ENCODE data around the gene GREB1L.

GREB1L gene

DNA sequence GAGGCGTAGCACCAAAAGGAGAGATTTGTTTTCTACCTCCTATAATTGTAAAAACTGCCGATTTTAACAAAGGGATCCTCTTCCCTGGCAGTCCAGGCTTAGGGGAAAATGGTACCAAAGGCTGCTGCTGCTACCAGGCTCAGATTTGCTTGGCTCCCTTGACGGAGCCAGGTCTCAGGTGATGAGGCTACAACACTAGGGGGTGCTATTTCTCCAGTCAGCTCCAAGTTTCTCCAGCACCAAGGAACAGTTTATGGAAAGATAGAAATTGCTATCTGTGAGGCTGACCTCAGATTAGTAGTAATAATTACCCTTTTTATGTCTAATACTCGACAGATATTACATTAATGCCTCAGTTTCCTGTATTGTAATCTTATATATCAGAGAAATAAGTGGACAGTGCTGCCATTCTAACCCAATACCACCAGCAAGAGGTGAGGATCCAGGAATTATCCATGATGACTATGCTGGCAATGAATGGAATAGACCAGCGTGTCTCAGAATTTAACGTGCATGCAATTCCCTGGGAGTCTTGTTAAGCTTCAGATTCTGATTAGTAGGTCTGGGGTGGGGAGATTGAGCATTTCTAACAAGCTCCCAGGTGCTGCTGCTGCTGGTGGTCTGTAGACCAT is 247.2 kb downstream of the GREB1L start:
- Histone ChIP-seq H3K4me3 (no peak overlapping the region), H3K9ac (no peak overlapping the region), H4K20me1 (no peaks in the 10 kb centered on the region), H3K27ac (no peak overlapping the region), H3K27me3 (no peaks in the 10 kb centered on the region), H3K36me3 (no peaks in the 10 kb centered on the region), H3K9me3 (no peaks in the 10 kb centered on the region), H3K4me1 (no peaks in the 10 kb centered on the region), H3K4me2 (no peak overlapping the region)
- TF ChIP-seq Cebpa-rat (IDR thresholded peaks at IDR 0.05), result no peak

DNA sequence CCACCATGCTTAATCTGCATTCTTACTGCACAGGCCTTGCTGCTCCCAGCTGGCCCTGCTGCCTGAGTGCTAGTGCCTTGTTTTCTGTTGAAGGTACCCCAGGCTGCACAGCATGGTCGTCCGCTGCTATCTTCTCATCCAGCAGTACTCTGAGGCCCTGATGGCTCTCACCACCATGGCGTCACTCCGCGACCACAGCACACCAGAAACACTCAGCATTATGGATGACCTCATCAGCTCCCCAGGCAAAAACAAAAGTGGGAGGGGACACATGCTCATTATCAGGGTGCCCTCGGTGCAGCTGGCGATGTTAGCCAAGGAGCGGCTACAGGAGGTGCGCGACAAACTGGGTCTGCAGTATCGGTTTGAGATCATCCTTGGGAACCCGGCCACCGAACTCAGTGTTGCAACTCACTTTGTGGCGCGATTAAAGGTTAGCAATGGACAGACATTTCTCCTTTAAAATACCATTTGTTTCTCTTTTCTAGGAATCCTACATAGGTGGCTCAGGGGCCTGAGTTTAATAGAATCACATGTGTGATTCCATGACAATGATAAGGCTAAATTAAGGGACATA is 248.0 kb downstream of the GREB1L start:
- no peak overlapping the region for H3K4me2 ChIP-seq
- no peak overlapping the region for H3K27ac ChIP-seq
- no peak overlapping the region for H3K4me3 ChIP-seq
- H3K9me3 ChIP-seq, result no peaks in the 10 kb centered on the region
- no peaks in the 10 kb centered on the region for H4K20me1 ChIP-seq
- no peak overlapping the region for H3K9ac ChIP-seq
- H3K4me1 ChIP-seq, result no peaks in the 10 kb centered on the region
- TF ChIP-seq Cebpa-rat (IDR thresholded peaks at IDR 0.05), result no peak
- H3K36me3 ChIP-seq, result no peaks in the 10 kb centered on the region
- no peaks in the 10 kb centered on the region for H3K27me3 ChIP-seq

DNA sequence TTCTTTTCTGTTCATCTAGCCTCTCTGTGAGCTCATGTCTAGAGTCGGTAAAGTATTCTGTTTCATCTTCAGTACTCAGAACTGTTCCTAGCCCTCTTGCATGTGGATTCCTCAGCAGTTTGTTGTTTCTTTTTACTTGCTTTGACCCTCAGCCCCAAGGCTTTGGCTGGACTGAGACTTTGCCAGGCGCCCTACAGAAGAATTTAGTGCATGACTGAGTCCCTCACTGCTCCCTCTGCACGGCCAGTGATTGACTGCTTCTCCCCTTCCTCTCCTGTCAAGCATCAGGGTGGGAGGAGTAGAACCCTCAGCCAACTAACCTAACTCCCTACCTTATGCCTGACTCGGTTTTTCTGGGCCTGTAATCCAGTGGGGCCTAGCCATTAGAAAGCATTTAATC is 248.7 kb downstream of the GREB1L start:
- Histone ChIP-seq H3K9me3 (no peaks in the 10 kb centered on the region), H3K4me3 (no peak overlapping the region), H3K4me1 (no peaks in the 10 kb centered on the region)

DNA sequence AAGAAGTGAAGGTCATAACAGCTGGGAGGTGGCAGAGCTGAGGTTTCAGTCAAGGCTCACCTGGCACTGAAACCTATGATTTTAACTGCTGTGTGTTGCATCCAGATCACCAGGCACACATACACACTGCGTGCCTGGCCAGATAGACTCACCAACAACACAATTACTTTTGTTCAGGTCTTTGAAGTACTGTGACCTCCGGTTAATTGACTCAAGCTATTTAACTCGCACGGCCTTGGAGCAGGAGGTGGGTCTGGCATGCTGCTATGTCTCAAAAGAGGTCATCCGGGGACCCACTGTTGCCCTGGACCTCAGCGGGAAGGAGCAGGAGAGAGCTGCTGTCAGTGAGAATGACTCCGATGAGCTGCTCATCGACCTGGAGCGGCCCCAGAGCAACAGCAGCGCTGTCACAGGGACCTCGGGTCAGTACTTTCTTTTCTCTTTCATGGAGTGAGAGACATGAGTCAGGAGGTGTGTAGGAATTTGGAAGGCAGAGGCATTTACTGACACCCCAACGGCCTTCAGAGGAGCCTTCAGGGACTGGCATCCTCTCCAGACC is 254.3 kb downstream of the GREB1L start:
- Histone ChIP-seq H3K27ac (no peak overlapping the region), H3K4me1 (no peaks in the 10 kb centered on the region), H3K9me3 (no peaks in the 10 kb centered on the region), H3K36me3 (no peaks in the 10 kb centered on the region), H3K4me3 (no peak overlapping the region), H4K20me1 (no peaks in the 10 kb centered on the region), H3K27me3 (no peaks in the 10 kb centered on the region), H3K4me2 (no peak overlapping the region), H3K9ac (no peak overlapping the region)
- TF ChIP-seq Cebpa-rat (IDR thresholded peaks at IDR 0.05), result no peak

More for the DNA sequence above, 248.7 kb downstream of the GREB1L start:
- TF ChIP-seq Cebpa-rat (IDR thresholded peaks at IDR 0.05), result no peak
- Histone ChIP-seq H4K20me1 (no peaks in the 10 kb centered on the region), H3K4me2 (no peak overlapping the region), H3K36me3 (no peaks in the 10 kb centered on the region), H3K9ac (no peak overlapping the region), H3K27me3 (no peaks in the 10 kb centered on the region), H3K27ac (no peak overlapping the region)

DNA sequence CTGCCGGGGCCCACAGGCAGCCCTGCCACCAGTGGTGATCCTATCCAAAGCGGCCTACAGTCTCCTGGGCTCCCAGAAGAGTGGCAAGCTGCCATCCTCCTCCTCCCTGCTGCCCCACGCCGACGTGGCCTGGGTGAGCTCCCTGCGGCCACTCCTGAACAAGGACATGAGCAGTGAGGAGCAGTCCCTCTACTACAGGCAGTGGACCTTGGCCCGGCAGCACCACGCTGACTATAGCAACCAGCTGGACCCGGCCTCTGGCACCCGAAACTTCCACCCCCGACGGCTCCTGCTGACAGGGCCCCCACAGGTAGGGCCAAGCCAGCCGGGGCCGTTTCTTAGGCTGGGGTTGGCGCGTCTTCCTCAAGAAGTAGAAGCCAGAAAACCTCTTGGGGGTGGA is 258.0 kb downstream of the GREB1L start:
- H3K4me1 ChIP-seq, result no peaks in the 10 kb centered on the region
- H3K36me3 ChIP-seq, result no peaks in the 10 kb centered on the region
- no peak overlapping the region for H3K27ac ChIP-seq
- H3K9me3 ChIP-seq, result no peaks in the 10 kb centered on the region
- no peaks in the 10 kb centered on the region for H3K27me3 ChIP-seq
- no peak overlapping the region for H3K4me2 ChIP-seq
- no peaks in the 10 kb centered on the region for H4K20me1 ChIP-seq
- TF ChIP-seq Cebpa-rat (IDR thresholded peaks at IDR 0.05), result no peak
- H3K4me3 ChIP-seq, result no peak overlapping the region
- no peak overlapping the region for H3K9ac ChIP-seq

DNA sequence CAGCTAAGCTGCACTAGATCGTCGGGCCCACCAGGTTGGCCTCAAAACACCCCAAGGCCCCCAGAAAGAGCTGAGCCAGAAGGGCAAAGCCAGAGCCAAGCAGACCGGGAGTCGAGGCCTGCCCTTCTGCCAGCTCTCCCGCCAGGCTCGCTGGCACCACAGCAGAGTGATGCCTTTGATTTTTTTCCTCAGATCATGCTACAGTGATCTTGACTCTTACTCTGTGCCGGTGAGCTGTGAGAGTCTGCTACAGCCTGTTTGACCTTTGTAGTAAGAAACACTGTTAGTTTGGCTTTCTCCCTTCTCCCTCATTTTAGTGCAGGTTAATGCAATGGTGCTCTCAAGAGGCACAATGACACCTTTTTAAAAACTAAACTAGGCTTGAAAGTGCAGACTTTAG is 260.6 kb downstream of the GREB1L start:
- no peaks in the 10 kb centered on the region for H3K4me1 ChIP-seq
- TF ChIP-seq Cebpa-rat (IDR thresholded peaks at IDR 0.05), result no peak
- H3K27ac ChIP-seq, result no peak overlapping the region
- H3K9me3 ChIP-seq, result no peaks in the 10 kb centered on the region
- H3K4me3 ChIP-seq, result no peak overlapping the region
- no peak overlapping the region for H3K9ac ChIP-seq
- no peak overlapping the region for H3K4me2 ChIP-seq
- H3K36me3 ChIP-seq, result no peaks in the 10 kb centered on the region
- no peaks in the 10 kb centered on the region for H4K20me1 ChIP-seq
- H3K27me3 ChIP-seq, result no peaks in the 10 kb centered on the region

DNA sequence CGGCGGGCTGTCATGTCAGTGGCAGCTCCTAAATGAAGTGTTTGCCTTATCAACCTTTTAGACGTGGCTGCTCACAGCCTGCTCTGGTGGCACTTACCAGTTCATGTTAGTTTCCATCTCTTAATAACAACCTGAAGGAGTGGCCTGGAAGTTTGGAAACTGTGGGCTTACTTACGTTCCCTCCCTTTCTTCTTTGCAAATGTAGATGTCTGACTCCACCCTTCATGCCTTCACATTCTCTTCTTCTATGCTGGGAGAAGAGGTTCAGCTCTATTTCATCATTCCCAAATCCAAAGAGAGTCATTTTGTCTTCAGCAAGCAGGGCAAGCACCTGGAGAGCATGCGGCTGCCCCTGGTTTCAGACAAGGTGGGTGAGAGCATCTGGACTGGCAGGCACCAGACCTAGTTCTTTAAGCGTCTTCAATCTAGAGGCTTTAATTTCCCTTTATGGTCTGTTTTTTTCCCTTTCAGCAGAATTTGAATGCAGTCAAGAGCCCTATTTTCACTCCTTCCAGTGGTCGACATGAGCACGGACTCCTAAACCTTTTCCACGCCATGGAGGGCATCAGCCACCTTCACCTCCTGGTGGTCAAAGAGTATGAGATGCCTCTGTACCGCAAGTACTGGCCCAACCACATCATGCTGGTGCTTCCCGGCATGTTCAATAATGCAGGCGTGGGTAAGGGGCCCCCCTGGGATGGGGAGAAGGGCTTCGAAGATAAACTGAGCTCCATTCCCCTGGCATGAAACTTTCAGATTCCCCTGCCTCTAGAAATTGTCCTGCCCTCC is 266.1 kb downstream of the GREB1L start:
- no peak overlapping the region for H3K27ac ChIP-seq
- H3K4me1 ChIP-seq, result no peaks in the 10 kb centered on the region
- H3K27me3 ChIP-seq, result no peaks in the 10 kb centered on the region
- H3K9me3 ChIP-seq, result peaks cover 6% of the 10 kb centered on the region; the same call in 1 of the 2 replicates
- no peak overlapping the region for H3K4me3 ChIP-seq
- no peak overlapping the region for H3K9ac ChIP-seq
- H3K36me3 ChIP-seq, result peaks cover 2% of the 10 kb centered on the region; the same call in 1 of the 2 replicates
- no peak overlapping the region for H3K4me2 ChIP-seq
- H4K20me1 ChIP-seq, result no peaks in the 10 kb centered on the region
- TF ChIP-seq Cebpa-rat (IDR thresholded peaks at IDR 0.05), result no peak

DNA sequence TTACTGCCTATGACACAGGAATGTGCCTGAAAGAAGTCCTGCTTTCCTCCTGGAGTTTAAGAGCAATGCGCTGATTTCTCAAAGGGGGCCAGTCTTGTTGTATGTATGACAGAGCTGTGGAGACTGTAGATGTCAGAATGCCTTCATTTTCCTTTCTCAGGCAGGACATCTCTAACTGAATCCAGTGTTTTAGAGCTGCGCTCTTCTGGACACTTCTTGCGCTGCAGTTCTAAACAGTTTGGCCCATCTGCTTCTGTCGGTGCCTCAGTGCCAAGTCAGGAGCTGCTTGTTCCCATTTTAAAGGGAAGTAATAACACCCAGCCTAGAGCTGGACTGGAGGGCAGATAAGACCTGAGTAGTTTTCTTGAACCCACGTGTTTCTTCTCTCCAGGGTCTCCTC is 267.0 kb downstream of the GREB1L start:
- TF ChIP-seq Cebpa-rat (IDR thresholded peaks at IDR 0.05), result no peak
- no peak overlapping the region for H3K9ac ChIP-seq
- no peaks in the 10 kb centered on the region for H3K4me1 ChIP-seq
- no peak overlapping the region for H3K4me2 ChIP-seq
- H4K20me1 ChIP-seq, result no peaks in the 10 kb centered on the region
- H3K36me3 ChIP-seq, result peaks cover 12% of the 10 kb centered on the region; the same call in 1 of the 2 replicates
- H3K27ac ChIP-seq, result no peak overlapping the region
- H3K27me3 ChIP-seq, result no peaks in the 10 kb centered on the region
- no peak overlapping the region for H3K4me3 ChIP-seq
- peaks cover 6% of the 10 kb centered on the region; the same call in 1 of the 2 replicates for H3K9me3 ChIP-seq

DNA sequence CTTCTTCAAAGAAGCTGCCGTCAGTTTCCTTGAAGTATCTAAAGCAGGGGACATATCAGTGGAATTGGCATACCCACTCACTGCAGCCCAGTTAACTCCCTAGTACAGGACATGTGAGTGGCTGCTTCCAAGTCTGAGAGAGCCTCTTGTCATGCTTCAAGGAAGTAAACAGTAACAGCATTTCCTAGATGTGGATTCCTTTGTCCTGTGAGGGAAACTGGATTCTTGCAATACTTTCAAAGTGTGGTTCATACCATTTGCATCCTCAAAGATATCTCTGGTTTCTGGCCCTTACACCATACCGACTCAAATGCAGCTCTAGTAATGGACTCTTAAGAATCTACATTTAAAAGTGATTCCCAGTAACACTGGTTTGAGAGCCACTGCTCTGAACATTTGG is 271.3 kb downstream of the GREB1L start:
- Histone ChIP-seq H3K9me3 (peaks cover 6% of the 10 kb centered on the region; the same call in 1 of the 2 replicates), H3K27ac (no peak overlapping the region), H3K4me2 (no peak overlapping the region), H3K36me3 (peaks cover 35% of the 10 kb centered on the region; the same call in 1 of the 2 replicates), H3K4me3 (no peak overlapping the region), H3K9ac (no peak overlapping the region), H3K4me1 (no peaks in the 10 kb centered on the region), H3K27me3 (no peaks in the 10 kb centered on the region), H4K20me1 (no peaks in the 10 kb centered on the region)
- no peak for TF ChIP-seq Cebpa-rat (IDR thresholded peaks at IDR 0.05)

DNA sequence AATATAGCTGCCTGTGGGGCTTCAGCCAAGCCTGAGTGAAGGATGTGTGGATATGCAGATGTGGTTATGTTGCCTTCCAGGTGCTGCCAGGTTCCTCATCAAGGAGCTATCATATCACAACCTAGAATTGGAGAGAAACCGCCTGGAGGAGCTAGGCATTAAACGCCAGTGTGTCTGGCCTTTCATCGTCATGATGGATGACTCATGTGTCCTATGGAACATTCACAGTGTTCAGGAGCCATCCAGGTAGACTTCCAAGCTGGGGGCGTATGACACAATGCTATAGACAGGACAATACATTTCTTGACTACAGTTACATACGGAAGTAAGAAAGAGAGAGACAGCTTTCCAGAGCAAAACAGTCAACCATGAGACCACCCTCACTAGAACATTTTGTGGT is 271.7 kb downstream of the GREB1L start:
- Histone ChIP-seq H3K4me1 (no peaks in the 10 kb centered on the region), H3K27ac (no peak overlapping the region), H3K9ac (no peak overlapping the region), H3K36me3 (peaks cover 36% of the 10 kb centered on the region; the same call in 1 of the 2 replicates), H3K9me3 (peaks cover 6% of the 10 kb centered on the region; the same call in 1 of the 2 replicates), H3K4me2 (no peak overlapping the region), H4K20me1 (no peaks in the 10 kb centered on the region), H3K27me3 (no peaks in the 10 kb centered on the region), H3K4me3 (no peak overlapping the region)
- no peak for TF ChIP-seq Cebpa-rat (IDR thresholded peaks at IDR 0.05)
